ENCODE measurements around the gene TBC1D7. TPM values are rescaled to one million over a fixed set of nuclear protein-coding genes. Genes with fewer than 3 reads are reported as not detected.

The TBC1D7 gene
- total RNA-seq, 1 donor from 2014 or later = 27.9 TPM

GRCh38 chr6:13272131-13273046 is 55.9 kb downstream of the TBC1D7 start:
- Mint-ChIP-seq H3K27ac (ENCODE audit: unreplicated experiment) (peak overlapping the region; percentile 98), H3K36me3 (ENCODE audit: low read depth, unreplicated experiment) (no peaks in the 10 kb centered on the region), H3K27me3 (ENCODE audit: low read depth, unreplicated experiment) (no peaks in the 10 kb centered on the region), H3K4me1 (ENCODE audit: low read depth, unreplicated experiment) (peaks cover 49% of the 10 kb centered on the region), H3K4me3 (ENCODE audit: unreplicated experiment) (no peak overlapping the region), H3K9me3 (ENCODE audit: unreplicated experiment) (no peaks in the 10 kb centered on the region)
- FAIRE-seq (no peak), DNase-seq (ENCODE audit: low read depth) (peak; percentile 54)
- Histone ChIP-seq H3K4me1 (ENCODE audit: insufficient read depth, low read length) (peaks cover 6% of the 10 kb centered on the region), H2AFZ (ENCODE audit: low read depth, low read length) (no peak overlapping the region), H3K27ac (ENCODE audit: low read depth, low read length) (no peak overlapping the region), H3K4me2 (ENCODE audit: low read length) (no peak overlapping the region), H3K36me3 (ENCODE audit: insufficient read depth, low read length) (no peaks in the 10 kb centered on the region), H3K79me2 (ENCODE audit: insufficient read depth, low read length) (no peaks in the 10 kb centered on the region), H3K9ac (ENCODE audit: low read length) (no peak overlapping the region), H3K9me3 (ENCODE audit: insufficient read depth, low read depth, low read length) (no peaks in the 10 kb centered on the region), H4K20me1 (ENCODE audit: insufficient read depth, low read length) (no peaks in the 10 kb centered on the region), H3K27me3 (ENCODE audit: insufficient read depth, low read length) (no peaks in the 10 kb centered on the region), H3K4me3 (ENCODE audit: insufficient read depth, low read depth, low read length) (no peak overlapping the region)
- no peak for TF ChIP-seq EZH2 (IDR thresholded peaks at IDR 0.05; ENCODE audit: insufficient read depth, low read length)
- TF ChIP-seq, protein P1, sequence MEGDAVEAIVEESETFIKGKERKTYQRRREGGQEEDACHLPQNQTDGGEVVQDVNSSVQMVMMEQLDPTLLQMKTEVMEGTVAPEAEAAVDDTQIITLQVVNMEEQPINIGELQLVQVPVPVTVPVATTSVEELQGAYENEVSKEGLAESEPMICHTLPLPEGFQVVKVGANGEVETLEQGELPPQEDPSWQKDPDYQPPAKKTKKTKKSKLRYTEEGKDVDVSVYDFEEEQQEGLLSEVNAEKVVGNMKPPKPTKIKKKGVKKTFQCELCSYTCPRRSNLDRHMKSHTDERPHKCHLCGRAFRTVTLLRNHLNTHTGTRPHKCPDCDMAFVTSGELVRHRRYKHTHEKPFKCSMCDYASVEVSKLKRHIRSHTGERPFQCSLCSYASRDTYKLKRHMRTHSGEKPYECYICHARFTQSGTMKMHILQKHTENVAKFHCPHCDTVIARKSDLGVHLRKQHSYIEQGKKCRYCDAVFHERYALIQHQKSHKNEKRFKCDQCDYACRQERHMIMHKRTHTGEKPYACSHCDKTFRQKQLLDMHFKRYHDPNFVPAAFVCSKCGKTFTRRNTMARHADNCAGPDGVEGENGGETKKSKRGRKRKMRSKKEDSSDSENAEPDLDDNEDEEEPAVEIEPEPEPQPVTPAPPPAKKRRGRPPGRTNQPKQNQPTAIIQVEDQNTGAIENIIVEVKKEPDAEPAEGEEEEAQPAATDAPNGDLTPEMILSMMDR (IDR thresholded peaks at IDR 0.05; ENCODE audit: insufficient read depth, low read depth, low read length) = no peak

GRCh38 chr6:13268913-13269518 is 59.3 kb downstream of the TBC1D7 start:
- Histone ChIP-seq H3K4me2 (ENCODE audit: low read length) (peak overlapping the region; percentile 36), H3K4me3 (ENCODE audit: insufficient read depth, low read depth, low read length) (no peak overlapping the region), H3K79me2 (ENCODE audit: insufficient read depth, low read length) (no peaks in the 10 kb centered on the region), H3K9me3 (ENCODE audit: insufficient read depth, low read depth, low read length) (no peaks in the 10 kb centered on the region), H3K9ac (ENCODE audit: low read length) (no peak overlapping the region), H3K36me3 (ENCODE audit: insufficient read depth, low read length) (no peaks in the 10 kb centered on the region), H3K27me3 (ENCODE audit: insufficient read depth, low read length) (no peaks in the 10 kb centered on the region), H4K20me1 (ENCODE audit: insufficient read depth, low read length) (no peaks in the 10 kb centered on the region), H2AFZ (ENCODE audit: low read depth, low read length) (no peak overlapping the region), H3K4me1 (ENCODE audit: insufficient read depth, low read length) (peaks cover 10% of the 10 kb centered on the region), H3K27ac (ENCODE audit: low read depth, low read length) (no peak overlapping the region)
- no peak for FAIRE-seq
- H3K27me3 Mint-ChIP-seq (ENCODE audit: low read depth, unreplicated experiment) = no peaks in the 10 kb centered on the region
- H3K4me3 Mint-ChIP-seq (ENCODE audit: unreplicated experiment) = no peak overlapping the region
- peaks cover 2% of the 10 kb centered on the region for H3K9me3 Mint-ChIP-seq (ENCODE audit: unreplicated experiment)
- DNase-seq (ENCODE audit: low read depth) = peak; percentile 75
- TF ChIP-seq, protein P1 (IDR thresholded peaks at IDR 0.05; ENCODE audit: insufficient read depth, low read depth, low read length) = no peak
- no peak for TF ChIP-seq EZH2 (IDR thresholded peaks at IDR 0.05; ENCODE audit: insufficient read depth, low read length)
- H3K36me3 Mint-ChIP-seq (ENCODE audit: low read depth, unreplicated experiment) = peaks cover 5% of the 10 kb centered on the region
- peak overlapping the region; percentile 63 for H3K27ac Mint-ChIP-seq (ENCODE audit: unreplicated experiment)
- peaks cover 46% of the 10 kb centered on the region for H3K4me1 Mint-ChIP-seq (ENCODE audit: low read depth, unreplicated experiment)
